Ovary (tissue), 3 donors: ENCODE results near the gene NMBR.

Source experiments
- EP300 ChIP-seq: sonication (generic); formaldehyde crosslinking; IDR thresholded peaks from one replicate; pipeline ENCODE4 v1.6.1; 2017; ENCODE audit warnings: antibody characterized with exemption
- POLR2A ChIP-seq: fragments of 450-650 bp; IDR thresholded peaks from one replicate; pipeline ENCODE4 v1.6.1; 2017; ENCODE audit warnings: antibody characterized with exemption, mild to moderate bottlenecking, moderate library complexity
- TF ChIP-seq, protein P1 (sequence below), 3 donors: fragments of 450-650 bp in 2 of 3; fragments of 200-600 bp in 1 of 3; IDR thresholded peaks; one replicate each; pipeline versions ENCODE4 v1.5.1 to v1.8.0; 2016 to 2022; ENCODE audit warnings: antibody characterized with exemption in 3 of 3, mild to moderate bottlenecking in 1 of 3
- donor health status: DM: no; HTN: no; CAD: no.

DNA sequence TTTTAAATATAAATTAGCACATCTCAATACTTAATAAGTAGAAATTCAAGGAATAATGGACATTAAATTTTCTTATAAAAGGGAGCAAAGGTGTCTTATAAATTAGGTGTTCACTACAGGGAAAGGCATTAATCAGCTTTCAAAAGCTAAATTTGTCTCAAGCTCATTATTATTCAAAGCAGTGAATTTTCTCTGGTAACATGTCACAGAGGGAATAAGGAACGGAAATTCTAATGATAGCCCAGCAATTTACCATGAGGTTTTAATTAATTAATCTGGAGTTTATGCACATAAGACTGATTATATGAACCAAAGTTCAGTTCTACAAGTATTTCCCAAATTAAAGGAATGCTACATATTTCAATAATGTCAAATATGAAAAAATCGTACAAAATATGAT, 29.6 kb downstream of the NMBR start:
- TF ChIP-seq, protein P1, sequence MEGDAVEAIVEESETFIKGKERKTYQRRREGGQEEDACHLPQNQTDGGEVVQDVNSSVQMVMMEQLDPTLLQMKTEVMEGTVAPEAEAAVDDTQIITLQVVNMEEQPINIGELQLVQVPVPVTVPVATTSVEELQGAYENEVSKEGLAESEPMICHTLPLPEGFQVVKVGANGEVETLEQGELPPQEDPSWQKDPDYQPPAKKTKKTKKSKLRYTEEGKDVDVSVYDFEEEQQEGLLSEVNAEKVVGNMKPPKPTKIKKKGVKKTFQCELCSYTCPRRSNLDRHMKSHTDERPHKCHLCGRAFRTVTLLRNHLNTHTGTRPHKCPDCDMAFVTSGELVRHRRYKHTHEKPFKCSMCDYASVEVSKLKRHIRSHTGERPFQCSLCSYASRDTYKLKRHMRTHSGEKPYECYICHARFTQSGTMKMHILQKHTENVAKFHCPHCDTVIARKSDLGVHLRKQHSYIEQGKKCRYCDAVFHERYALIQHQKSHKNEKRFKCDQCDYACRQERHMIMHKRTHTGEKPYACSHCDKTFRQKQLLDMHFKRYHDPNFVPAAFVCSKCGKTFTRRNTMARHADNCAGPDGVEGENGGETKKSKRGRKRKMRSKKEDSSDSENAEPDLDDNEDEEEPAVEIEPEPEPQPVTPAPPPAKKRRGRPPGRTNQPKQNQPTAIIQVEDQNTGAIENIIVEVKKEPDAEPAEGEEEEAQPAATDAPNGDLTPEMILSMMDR (IDR thresholded peaks at IDR 0.05), result no peak
- TF ChIP-seq POLR2A (no peak), EP300 (no peak)
